ENCODE measurements around the gene PLCB1. TPM values are rescaled to one million over a fixed set of nuclear protein-coding genes. Genes with fewer than 3 reads are reported as not detected.

PLCB1 gene
- total and polyA plus RNA-seq, 2 experiments from 2014 or later, result 14.9 to 20.7 TPM

DNA sequence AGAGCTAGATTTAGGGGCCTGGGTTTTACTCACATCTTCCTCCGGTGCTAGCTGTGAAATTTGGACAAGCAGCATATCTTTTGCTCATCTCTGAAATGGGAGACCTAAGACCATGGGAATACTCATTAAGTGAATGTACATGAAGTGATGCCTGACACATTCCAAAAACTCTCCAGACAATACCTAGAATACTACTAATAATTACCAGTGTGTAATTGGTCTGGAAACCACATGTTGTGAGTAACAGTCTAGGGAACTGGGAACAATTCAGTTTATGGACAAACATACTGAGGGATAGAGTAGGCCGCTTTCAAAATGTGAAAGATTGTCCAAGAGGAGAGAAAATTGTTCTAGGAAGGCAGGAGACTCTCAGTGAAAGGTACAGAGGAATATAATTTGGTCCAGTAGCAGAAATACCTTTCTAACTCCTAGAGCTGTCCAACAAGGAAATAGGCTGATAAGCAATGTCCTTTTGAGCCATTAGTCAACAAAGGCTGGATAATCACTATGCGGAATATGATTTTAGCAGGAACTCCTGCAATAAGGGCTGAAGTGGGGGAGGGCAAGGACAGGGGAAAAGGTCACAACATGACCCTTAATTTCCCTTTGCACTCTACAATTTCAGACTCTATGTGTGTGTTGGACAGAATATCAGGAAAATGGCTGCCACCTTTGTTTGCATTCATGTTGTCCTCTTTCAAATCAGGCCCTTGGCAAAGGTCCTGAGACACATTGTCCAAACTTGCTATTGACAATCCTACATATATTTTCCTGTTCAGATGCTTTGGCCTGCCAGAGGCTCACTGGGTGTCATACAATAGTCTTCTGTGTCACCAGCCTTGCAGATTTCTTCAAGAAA, 315.4 kb downstream of the PLCB1 start:
- peaks cover 5% of the 10 kb centered on the region; the same call in 2 of the 3 replicates for H3K4me1 Mint-ChIP-seq
- no peak overlapping the region for H2AFZ ChIP-seq
- H3K4me3 ChIP-seq, result no peak overlapping the region
- H3K4me3 Mint-ChIP-seq, result no peak overlapping the region
- H3K9me3 Mint-ChIP-seq, result no peaks in the 10 kb centered on the region
- no peak for TF ChIP-seq POLR2AphosphoS5 (IDR thresholded peaks at IDR 0.05; ENCODE audit: low read depth)
- H3K27me3 ChIP-seq (ENCODE audit: insufficient read depth), result no peaks in the 10 kb centered on the region
- H3K27ac ChIP-seq (ENCODE audit: low read depth), result no peak overlapping the region
- no peaks in the 10 kb centered on the region for H3K36me3 Mint-ChIP-seq (ENCODE audit: low read depth)
- H3K27me3 Mint-ChIP-seq (ENCODE audit: insufficient read depth, low read depth, poor library complexity), result no peaks in the 10 kb centered on the region
- H3K36me3 ChIP-seq (ENCODE audit: insufficient read depth), result no peaks in the 10 kb centered on the region
- no peak overlapping the region for H3K27ac Mint-ChIP-seq
- no peaks in the 10 kb centered on the region for H3F3A ChIP-seq (replicated peaks; ENCODE audit: low read depth)
- H3K4me1 ChIP-seq (ENCODE audit: insufficient read depth), result no peaks in the 10 kb centered on the region
- no peaks in the 10 kb centered on the region for H3K79me2 ChIP-seq (replicated peaks; ENCODE audit: insufficient read depth)
- no peaks in the 10 kb centered on the region for H3K9me2 ChIP-seq (ENCODE audit: insufficient read depth)
- DNase-seq (ENCODE audit: low spot score) (no peak), ATAC-seq (no peak)
- no peaks in the 10 kb centered on the region for H4K20me1 ChIP-seq (replicated peaks; ENCODE audit: insufficient read depth)
- H3K4me2 ChIP-seq, result no peak overlapping the region

- no peak overlapping the region for H3K4me3 ChIP-seq
- H3K27ac ChIP-seq (ENCODE audit: low read depth), result no peak overlapping the region
- H3F3A ChIP-seq (replicated peaks; ENCODE audit: low read depth), result no peaks in the 10 kb centered on the region
- DNase-seq (ENCODE audit: low spot score) (no peak), ATAC-seq (no peak)
- no peaks in the 10 kb centered on the region for H3K79me2 ChIP-seq (replicated peaks; ENCODE audit: insufficient read depth)
- Mint-ChIP-seq H3K9me3 (no peaks in the 10 kb centered on the region), H3K36me3 (ENCODE audit: low read depth) (no peaks in the 10 kb centered on the region), H3K4me1 (no peaks in the 10 kb centered on the region), H3K27me3 (ENCODE audit: insufficient read depth, low read depth, poor library complexity) (no peaks in the 10 kb centered on the region), H3K27ac (no peak overlapping the region), H3K4me3 (no peak overlapping the region)
- H3K9me2 ChIP-seq (ENCODE audit: insufficient read depth), result no peaks in the 10 kb centered on the region
- H3K27me3 ChIP-seq (ENCODE audit: insufficient read depth), result no peaks in the 10 kb centered on the region
- no peak overlapping the region for H3K4me2 ChIP-seq
- H4K20me1 ChIP-seq (replicated peaks; ENCODE audit: insufficient read depth), result no peaks in the 10 kb centered on the region
- no peaks in the 10 kb centered on the region for H3K4me1 ChIP-seq (ENCODE audit: insufficient read depth)
- H3K36me3 ChIP-seq (ENCODE audit: insufficient read depth), result no peaks in the 10 kb centered on the region
- no peak overlapping the region for H2AFZ ChIP-seq
- no peak for TF ChIP-seq STAT1 (IDR thresholded peaks at IDR 0.05; ENCODE audit: unreplicated experiment)
- no peak for TF ChIP-seq CREB1 (CRISPR knock-in tag; IDR thresholded peaks at IDR 0.05; ENCODE audit: low read depth)
- TF ChIP-seq, protein P1, sequence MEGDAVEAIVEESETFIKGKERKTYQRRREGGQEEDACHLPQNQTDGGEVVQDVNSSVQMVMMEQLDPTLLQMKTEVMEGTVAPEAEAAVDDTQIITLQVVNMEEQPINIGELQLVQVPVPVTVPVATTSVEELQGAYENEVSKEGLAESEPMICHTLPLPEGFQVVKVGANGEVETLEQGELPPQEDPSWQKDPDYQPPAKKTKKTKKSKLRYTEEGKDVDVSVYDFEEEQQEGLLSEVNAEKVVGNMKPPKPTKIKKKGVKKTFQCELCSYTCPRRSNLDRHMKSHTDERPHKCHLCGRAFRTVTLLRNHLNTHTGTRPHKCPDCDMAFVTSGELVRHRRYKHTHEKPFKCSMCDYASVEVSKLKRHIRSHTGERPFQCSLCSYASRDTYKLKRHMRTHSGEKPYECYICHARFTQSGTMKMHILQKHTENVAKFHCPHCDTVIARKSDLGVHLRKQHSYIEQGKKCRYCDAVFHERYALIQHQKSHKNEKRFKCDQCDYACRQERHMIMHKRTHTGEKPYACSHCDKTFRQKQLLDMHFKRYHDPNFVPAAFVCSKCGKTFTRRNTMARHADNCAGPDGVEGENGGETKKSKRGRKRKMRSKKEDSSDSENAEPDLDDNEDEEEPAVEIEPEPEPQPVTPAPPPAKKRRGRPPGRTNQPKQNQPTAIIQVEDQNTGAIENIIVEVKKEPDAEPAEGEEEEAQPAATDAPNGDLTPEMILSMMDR (conservative IDR thresholded peaks at IDR 0.05; ENCODE audit: low read depth in 2 of 2), result no peak
- TF ChIP-seq NANOG (IDR thresholded peaks at IDR 0.05; ENCODE audit: borderline replicate concordance), result no peak
- no peak for TF ChIP-seq JUNB (IDR thresholded peaks at IDR 0.05; ENCODE audit: unreplicated experiment)
- no peak for TF ChIP-seq ZNF114 (CRISPR knock-in tag; IDR thresholded peaks at IDR 0.05)
- TF ChIP-seq EZH2phosphoT487 (IDR thresholded peaks at IDR 0.05; ENCODE audit: unreplicated experiment), result no peak
- no peak for TF ChIP-seq ZNF331 (CRISPR knock-in tag; IDR thresholded peaks at IDR 0.05; ENCODE audit: low read depth)
- TF ChIP-seq, protein P2, sequence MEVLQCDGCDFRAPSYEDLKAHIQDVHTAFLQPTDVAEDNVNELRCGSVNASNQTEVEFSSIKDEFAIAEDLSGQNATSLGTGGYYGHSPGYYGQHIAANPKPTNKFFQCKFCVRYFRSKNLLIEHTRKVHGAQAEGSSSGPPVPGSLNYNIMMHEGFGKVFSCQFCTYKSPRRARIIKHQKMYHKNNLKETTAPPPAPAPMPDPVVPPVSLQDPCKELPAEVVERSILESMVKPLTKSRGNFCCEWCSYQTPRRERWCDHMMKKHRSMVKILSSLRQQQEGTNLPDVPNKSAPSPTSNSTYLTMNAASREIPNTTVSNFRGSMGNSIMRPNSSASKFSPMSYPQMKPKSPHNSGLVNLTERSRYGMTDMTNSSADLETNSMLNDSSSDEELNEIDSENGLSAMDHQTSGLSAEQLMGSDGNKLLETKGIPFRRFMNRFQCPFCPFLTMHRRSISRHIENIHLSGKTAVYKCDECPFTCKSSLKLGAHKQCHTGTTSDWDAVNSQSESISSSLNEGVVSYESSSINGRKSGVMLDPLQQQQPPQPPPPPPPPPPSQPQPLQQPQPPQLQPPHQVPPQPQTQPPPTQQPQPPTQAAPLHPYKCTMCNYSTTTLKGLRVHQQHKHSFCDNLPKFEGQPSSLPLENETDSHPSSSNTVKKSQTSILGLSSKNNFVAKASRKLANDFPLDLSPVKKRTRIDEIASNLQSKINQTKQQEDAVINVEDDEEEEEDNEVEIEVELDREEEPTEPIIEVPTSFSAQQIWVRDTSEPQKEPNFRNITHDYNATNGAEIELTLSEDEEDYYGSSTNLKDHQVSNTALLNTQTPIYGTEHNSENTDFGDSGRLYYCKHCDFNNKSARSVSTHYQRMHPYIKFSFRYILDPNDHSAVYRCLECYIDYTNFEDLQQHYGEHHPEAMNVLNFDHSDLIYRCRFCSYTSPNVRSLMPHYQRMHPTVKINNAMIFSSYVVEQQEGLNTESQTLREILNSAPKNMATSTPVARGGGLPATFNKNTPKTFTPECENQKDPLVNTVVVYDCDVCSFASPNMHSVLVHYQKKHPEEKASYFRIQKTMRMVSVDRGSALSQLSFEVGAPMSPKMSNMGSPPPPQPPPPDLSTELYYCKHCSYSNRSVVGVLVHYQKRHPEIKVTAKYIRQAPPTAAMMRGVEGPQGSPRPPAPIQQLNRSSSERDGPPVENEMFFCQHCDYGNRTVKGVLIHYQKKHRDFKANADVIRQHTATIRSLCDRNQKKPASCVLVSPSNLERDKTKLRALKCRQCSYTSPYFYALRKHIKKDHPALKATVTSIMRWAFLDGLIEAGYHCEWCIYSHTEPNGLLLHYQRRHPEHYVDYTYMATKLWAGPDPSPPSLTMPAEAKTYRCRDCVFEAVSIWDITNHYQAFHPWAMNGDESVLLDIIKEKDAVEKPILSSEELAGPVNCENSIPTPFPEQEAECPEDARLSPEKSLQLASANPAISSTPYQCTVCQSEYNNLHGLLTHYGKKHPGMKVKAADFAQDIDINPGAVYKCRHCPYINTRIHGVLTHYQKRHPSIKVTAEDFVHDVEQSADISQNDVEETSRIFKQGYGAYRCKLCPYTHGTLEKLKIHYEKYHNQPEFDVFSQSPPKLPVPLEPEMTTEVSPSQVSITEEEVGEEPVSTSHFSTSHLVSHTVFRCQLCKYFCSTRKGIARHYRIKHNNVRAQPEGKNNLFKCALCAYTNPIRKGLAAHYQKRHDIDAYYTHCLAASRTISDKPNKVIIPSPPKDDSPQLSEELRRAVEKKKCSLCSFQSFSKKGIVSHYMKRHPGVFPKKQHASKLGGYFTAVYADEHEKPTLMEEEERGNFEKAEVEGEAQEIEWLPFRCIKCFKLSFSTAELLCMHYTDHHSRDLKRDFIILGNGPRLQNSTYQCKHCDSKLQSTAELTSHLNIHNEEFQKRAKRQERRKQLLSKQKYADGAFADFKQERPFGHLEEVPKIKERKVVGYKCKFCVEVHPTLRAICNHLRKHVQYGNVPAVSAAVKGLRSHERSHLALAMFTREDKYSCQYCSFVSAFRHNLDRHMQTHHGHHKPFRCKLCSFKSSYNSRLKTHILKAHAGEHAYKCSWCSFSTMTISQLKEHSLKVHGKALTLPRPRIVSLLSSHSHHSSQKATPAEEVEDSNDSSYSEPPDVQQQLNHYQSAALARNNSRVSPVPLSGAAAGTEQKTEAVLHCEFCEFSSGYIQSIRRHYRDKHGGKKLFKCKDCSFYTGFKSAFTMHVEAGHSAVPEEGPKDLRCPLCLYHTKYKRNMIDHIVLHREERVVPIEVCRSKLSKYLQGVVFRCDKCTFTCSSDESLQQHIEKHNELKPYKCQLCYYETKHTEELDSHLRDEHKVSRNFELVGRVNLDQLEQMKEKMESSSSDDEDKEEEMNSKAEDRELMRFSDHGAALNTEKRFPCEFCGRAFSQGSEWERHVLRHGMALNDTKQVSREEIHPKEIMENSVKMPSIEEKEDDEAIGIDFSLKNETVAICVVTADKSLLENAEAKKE (CRISPR knock-in tag; IDR thresholded peaks at IDR 0.05), result no peak
- no peak for TF ChIP-seq EZH2 (IDR thresholded peaks at IDR 0.05; ENCODE audit: low read depth, unreplicated experiment)
- TF ChIP-seq ETS1 (IDR thresholded peaks at IDR 0.05), result no peak
These were observed 317.1 kb downstream of the PLCB1 start for GRCh38 chr20:8449123-8449522.
